ENCODE data around the gene PTH1R.
A peak's percentile ranks its signal among the peaks of the same experiment; 100 is the strongest.

PTH1R gene

DNA sequence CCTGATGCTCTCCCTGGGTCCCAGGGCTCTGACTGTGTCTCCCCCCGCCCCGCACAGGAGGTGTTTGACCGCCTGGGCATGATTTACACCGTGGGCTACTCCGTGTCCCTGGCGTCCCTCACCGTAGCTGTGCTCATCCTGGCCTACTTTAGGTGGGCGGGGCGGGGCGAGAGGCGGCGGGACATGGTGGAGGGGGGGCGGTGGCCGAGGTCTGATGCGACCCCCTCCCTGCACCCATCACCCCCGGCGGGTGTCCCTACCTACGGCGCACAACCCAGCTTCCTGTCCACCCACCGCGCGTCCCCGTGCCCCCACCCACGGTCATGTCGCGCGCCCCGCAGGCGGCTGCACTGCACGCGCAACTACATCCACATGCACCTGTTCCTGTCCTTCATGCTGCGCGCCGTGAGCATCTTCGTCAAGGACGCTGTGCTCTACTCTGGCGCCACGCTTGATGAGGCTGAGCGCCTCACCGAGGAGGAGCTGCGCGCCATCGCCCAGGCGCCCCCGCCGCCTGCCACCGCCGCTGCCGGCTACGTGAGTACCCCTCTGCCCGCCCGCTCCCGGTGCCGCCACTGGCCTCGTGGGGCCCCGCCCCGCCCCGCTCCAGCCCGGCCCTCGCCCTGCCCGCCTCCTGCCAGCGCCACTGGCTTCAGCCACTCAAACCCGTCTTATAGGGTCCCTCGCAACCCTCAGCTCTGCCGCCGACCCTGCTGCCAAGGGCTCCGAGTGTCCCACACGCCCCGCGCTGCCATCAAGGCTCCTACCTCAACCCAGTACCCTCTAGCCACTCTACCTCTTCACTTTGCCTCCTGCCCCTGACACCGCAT is 21.0 kb downstream of the PTH1R start:
- FAIRE-seq (no peak), DNase-seq (ENCODE audit: low spot score) (no peak)

DNA sequence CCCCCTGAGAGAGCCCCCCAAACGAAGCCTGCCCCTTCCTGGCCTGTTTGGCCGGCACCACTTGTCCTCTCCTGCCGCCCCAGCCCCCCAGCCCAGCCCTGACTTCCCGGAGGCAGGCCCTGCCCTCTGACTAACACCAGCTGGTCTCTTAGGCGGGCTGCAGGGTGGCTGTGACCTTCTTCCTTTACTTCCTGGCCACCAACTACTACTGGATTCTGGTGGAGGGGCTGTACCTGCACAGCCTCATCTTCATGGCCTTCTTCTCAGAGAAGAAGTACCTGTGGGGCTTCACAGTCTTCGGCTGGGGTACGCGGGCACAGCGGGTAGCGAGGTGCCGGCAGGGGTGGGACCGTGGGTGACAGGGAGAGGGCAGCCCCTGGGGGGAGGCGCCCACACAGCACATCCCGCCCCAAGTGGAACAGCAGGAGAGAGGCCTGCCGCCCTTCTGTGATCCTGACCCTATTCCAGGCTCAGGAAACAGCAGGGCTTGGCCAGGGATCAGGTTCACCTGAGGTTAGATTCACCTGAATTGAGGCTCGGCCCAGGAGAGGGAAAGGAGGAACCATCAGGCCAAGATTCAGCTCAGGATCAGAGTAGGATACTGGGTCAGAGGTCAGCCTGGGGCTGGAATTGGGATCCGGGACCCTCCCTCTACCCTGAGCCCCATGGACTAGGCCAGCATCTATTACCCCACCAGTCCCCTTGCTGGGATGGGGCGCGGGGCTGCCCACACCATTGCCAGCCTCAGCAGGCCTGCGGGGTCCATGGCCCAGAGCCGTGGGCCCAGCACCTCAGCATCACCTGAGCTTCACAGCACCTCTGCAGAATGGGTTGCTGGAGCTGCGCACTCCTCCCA is 21.9 kb downstream of the PTH1R start:
- FAIRE-seq = no peak

DNA sequence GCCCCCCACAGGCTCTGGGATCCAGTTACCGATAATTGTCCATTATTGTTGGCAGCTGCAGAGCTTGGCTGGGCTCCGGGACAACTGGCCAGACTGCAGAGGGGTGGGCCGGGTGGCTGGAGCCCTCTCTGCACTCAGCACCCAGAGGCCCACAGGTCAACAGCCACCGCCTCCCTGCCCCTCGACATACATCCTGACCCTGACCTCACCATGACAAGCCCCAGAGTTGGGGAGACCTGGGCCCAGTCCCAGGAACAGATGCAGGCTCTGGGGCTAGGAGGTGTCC is 22.4 kb downstream of the PTH1R start:
- FAIRE-seq = no peak
- DNase-seq (ENCODE audit: low spot score) = no peak

More for the DNA sequence above, 21.9 kb downstream of the PTH1R start:
- DNase-seq (ENCODE audit: low spot score) = no peak

DNA sequence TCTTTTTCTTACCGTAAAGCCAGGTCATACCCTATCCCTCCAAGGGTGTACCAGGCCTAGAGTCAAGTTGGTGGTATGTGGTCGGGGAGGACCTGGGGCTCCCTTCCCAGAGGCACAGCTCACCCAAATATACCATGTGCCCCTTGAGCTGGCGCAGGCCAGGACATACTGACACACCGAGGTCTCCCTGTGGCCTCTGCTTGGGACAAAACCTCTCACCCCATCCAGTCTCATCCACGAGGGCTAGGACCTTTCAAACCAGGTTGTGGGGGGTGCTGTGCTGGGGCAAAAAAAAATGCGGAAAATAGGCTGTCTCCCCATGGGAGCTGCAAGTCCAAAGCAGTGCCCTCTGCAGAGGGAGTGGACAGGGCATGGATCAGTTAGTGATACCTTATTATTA is 22.8 kb downstream of the PTH1R start:
- no peak for DNase-seq (ENCODE audit: low spot score)

DNA sequence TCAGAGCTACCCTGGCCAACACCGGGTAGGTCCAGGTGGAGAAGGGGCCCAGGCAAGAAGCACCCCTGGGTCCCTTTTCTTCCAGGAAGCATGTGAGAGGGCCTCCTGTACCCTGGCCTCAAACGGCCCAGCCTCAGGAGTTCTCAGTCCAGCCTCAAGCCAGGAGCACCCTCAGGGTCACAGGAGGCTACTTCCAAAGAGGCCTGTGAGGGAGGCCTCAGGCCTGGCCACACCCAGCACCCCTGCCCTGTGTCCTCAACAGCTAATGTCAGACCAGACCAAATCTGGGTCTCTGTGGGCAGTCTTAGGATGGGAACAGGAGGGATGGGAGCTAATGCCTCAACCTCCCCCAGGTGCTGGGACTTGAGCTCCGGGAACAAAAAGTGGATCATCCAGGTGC is 23.5 kb downstream of the PTH1R start:
- FAIRE-seq (no peak), DNase-seq (ENCODE audit: low spot score) (no peak)

More for the DNA sequence above, 22.8 kb downstream of the PTH1R start:
- no peak for FAIRE-seq

DNA sequence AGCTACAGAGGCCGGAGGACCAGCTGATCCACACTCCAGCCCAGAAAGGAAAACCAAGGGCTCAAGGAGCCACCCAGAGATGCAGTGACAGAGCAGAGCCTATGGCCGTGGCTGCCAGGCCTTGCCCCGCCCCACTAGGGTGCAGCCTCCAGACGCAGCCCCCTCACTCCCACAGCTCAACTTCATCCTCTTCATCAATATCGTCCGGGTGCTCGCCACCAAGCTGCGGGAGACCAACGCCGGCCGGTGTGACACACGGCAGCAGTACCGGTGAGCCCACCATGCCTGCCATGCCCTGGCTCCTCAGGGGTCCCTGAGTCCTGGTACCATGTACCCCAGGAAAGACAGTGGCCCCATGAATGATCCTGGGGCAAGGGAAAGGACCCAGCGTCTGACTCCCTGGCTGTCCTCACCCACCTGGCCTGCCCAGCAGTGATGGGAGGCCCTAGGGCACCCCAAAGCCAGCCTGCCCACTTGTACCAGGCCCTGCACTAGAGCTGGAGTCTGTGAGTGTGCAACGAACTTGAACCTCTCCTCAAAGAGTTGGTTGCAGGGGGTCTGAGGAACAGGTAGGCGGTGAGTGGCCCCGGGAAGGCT is 24.2 kb downstream of the PTH1R start:
- FAIRE-seq = no peak
- DNase-seq (ENCODE audit: low spot score) = no peak

- DNase-seq (ENCODE audit: low spot score) (no peak), FAIRE-seq (no peak)
Measured at GRCh38 chr3:46902188-46902631, 24.7 kb downstream of the PTH1R start.

DNA sequence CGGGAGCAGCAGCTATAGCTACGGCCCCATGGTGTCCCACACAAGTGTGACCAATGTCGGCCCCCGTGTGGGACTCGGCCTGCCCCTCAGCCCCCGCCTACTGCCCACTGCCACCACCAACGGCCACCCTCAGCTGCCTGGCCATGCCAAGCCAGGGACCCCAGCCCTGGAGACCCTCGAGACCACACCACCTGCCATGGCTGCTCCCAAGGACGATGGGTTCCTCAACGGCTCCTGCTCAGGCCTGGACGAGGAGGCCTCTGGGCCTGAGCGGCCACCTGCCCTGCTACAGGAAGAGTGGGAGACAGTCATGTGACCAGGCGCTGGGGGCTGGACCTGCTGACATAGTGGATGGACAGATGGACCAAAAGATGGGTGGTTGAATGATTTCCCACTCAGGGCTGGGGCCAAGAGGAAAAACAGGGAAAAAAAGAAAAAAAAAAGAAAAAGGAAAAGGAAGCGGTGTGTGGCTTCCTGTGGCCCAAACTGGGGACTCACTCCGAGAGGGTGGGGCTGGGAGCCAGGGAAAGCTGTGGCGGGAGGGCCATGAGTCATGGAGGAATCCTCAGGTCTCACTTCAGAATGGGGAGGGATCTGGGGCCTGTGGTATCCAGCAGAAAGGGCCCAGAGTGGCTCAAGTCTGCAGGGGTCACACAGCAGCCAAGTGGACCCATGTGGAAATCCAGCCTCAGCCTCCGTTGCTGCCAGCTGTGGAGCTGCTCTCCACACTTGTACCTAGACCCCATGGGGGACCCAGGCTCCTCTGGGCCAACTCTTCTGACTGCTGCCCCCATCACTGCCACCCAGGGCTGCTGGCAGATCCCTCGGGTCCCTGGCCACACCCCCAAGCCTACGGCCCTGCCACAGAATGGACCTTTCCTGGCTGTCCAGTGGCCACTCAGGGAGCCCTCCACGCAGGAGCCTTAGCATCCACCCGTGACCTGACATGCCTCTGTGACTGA is 26.1 kb downstream of the PTH1R start:
- FAIRE-seq (peak; percentile 34), DNase-seq (ENCODE audit: low spot score) (peak; percentile 45)

- no peak for FAIRE-seq
- no peak for DNase-seq (ENCODE audit: low spot score)
Measured at GRCh38 chr3:46904303-46905212, 27.0 kb downstream of the PTH1R start.

GRCh38 chr3:46905213-46905560 is 27.7 kb downstream of the PTH1R start:
- DNase-seq (ENCODE audit: low spot score) (no peak), FAIRE-seq (no peak)

DNA sequence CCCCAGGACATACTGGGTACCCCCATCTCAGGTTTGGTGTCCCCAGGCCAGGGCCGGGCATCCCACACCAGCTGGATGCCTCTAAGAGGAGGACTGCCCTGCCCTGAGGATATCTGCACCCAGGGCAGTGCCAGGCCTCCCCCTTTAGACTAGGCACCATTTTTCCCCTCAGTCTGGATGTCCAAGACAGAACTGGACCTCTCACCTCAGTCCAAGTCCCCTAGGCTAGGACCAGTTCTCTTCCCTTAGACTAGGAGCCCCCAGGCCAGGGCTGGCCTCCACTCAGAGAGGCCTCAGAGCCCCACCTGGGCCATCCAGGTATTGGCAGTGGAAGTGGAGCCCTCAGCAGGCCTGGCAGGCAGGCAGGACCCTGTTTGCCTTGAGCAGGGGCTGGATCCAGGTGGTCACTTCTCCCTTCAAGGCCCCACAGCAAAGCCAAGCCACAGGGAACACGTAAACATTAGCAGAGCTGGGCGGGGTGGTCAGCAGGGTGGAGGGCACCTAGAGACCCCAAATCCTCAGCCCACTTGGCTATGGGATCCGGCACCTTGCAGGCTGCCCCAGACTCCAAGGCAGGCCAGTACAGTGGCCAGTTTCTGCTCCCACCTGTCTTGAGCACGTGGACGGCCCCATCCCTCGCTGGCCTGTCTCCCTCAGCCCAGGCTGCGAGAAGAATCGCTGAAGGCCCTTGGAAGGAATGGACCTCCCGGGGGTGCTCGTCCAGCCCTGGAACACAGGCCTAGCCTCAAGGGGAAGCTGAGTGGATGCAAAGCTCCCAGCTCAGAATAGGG is 28.3 kb downstream of the PTH1R start:
- DNase-seq (ENCODE audit: low spot score) (no peak), FAIRE-seq (no peak)

- DNase-seq (ENCODE audit: low spot score) = no peak
- FAIRE-seq = no peak
Measured at GRCh38 chr3:46906471-46907058, 29.0 kb downstream of the PTH1R start.

- FAIRE-seq = no peak
- no peak for DNase-seq (ENCODE audit: low spot score)
Measured at GRCh38 chr3:46907271-46907670, 29.8 kb downstream of the PTH1R start.

DNA sequence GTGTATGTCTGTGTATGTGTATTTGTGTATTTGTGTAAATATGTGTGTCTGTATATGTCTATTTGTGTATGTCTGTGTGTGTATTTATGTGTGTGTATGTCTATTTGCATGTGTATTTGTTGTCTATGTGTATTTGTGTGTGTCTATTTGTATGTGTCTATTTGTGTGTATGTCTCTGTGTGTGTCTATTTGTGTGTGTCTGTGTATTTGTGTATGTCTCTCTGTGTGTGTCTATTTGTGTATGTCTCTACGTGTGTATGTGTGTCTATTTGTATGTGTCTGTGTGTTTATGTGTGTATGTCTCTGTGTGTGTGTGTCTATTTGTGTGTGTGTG is 30.4 kb downstream of the PTH1R start:
- no peak for FAIRE-seq
- DNase-seq (ENCODE audit: low spot score) = no peak

- FAIRE-seq (no peak), DNase-seq (ENCODE audit: low spot score) (no peak)
Measured at GRCh38 chr3:46908294-46908985, 30.9 kb downstream of the PTH1R start.

GRCh38 chr3:46908986-46909534 is 31.5 kb downstream of the PTH1R start:
- DNase-seq (ENCODE audit: low spot score) (no peak), FAIRE-seq (no peak)

DNA sequence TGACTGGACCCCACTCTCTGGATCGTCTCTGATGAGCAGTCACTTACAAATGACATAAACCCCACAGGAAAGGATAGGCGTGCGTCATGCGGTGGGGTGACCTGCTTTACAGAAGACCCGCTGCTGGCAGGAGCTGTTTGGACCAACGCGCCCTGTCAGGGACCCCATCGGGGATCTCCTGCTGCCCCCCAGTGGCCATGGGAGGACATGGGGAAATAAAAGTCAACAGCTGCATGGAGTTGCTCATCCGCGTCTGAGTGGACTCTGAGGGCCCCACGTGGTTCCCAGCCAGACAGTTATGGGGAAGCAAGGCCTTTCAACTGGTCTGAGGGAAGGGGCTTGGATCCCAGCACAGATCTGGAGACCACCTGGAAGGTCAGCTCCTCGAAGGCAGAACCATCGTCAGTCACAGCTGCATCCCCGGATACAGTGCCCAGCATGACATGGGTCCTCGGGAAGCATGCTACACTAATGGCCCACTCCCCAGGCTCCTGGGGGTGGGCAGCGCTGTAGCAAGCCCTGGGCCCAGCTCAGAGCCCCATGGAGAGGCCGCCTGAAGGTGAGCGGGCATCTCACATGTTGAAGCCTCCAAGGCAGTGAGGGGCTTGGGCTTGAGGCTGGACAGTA is 32.1 kb downstream of the PTH1R start:
- DNase-seq (ENCODE audit: low spot score) (peak; percentile 57), FAIRE-seq (no peak)

Measured in RCC 7860 (cell line).